ENCODE data around the gene LRRC3B.

LRRC3B gene

GRCh38 chr3:26631390-26631738, 8.8 kb downstream of the LRRC3B start:
- Histone ChIP-seq H3K27me3 (ENCODE audit: insufficient read depth, low read depth) (no peaks in the 10 kb centered on the region), H3K4me3 (IDR thresholded peaks at IDR 0.05; ENCODE audit: insufficient read depth, low read depth, low read length) (no peak overlapping the region), H4K20me1 (ENCODE audit: insufficient read depth) (no peaks in the 10 kb centered on the region), H3K4me1 (ENCODE audit: low read depth, poor library complexity, severe bottlenecking) (no peaks in the 10 kb centered on the region), H3K9ac (no peak overlapping the region), H3K4me2 (no peak overlapping the region), H2AFZ (ENCODE audit: low read depth) (no peak overlapping the region), H3K36me3 (ENCODE audit: insufficient read depth) (no peaks in the 10 kb centered on the region), H3K79me2 (ENCODE audit: insufficient read depth, low read depth) (no peaks in the 10 kb centered on the region), H3K27ac (no peak overlapping the region)
- no peak for TF ChIP-seq CTCF (conservative IDR thresholded peaks at IDR 0.05; ENCODE audit: low read depth, low read length)

GRCh38 chr3:26634601-26635000, 12.0 kb downstream of the LRRC3B start:
- Histone ChIP-seq H4K20me1 (ENCODE audit: insufficient read depth) (no peaks in the 10 kb centered on the region), H3K4me1 (ENCODE audit: low read depth, poor library complexity, severe bottlenecking) (no peaks in the 10 kb centered on the region), H3K27ac (no peak overlapping the region), H3K9ac (no peak overlapping the region), H3K4me2 (no peak overlapping the region), H3K79me2 (ENCODE audit: insufficient read depth, low read depth) (no peaks in the 10 kb centered on the region), H3K4me3 (IDR thresholded peaks at IDR 0.05; ENCODE audit: insufficient read depth, low read depth, low read length) (no peak overlapping the region), H3K27me3 (ENCODE audit: insufficient read depth, low read depth) (no peaks in the 10 kb centered on the region), H3K36me3 (ENCODE audit: insufficient read depth) (no peaks in the 10 kb centered on the region), H2AFZ (ENCODE audit: low read depth) (no peak overlapping the region)
- no peak for TF ChIP-seq CTCF (conservative IDR thresholded peaks at IDR 0.05; ENCODE audit: low read depth, low read length)

GRCh38 chr3:26636096-26636727, 13.6 kb downstream of the LRRC3B start:
- no peaks in the 10 kb centered on the region for H4K20me1 ChIP-seq (ENCODE audit: insufficient read depth)
- no peak overlapping the region for H3K4me2 ChIP-seq
- H3K27ac ChIP-seq = no peak overlapping the region
- no peak overlapping the region for H2AFZ ChIP-seq (ENCODE audit: low read depth)
- H3K79me2 ChIP-seq (ENCODE audit: insufficient read depth, low read depth) = no peaks in the 10 kb centered on the region
- H3K4me1 ChIP-seq (ENCODE audit: low read depth, poor library complexity, severe bottlenecking) = no peaks in the 10 kb centered on the region
- H3K4me3 ChIP-seq (IDR thresholded peaks at IDR 0.05; ENCODE audit: insufficient read depth, low read depth, low read length) = no peak overlapping the region
- no peak overlapping the region for H3K9ac ChIP-seq
- H3K36me3 ChIP-seq (ENCODE audit: insufficient read depth) = no peaks in the 10 kb centered on the region
- no peak for TF ChIP-seq CTCF (conservative IDR thresholded peaks at IDR 0.05; ENCODE audit: low read depth, low read length)
- H3K27me3 ChIP-seq (ENCODE audit: insufficient read depth, low read depth) = no peaks in the 10 kb centered on the region

DNA sequence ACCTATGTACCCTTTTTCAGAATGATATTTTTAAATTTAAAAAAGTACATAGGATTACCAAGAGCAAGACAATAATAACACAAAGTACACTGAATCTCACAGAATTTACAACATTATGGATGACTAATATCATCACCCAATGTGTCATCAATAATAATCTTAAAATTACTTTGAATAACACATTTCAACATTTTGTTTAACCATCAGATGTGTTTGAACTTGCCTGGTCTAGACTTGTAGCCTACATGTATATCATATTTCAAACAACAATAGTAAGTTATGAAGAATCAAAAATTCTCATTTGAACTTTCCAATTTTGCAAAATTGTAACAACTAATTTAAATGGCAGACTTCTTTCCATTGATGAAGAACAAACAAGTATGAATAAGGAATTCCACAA, 15.1 kb downstream of the LRRC3B start:
- no peaks in the 10 kb centered on the region for H3K36me3 ChIP-seq (ENCODE audit: insufficient read depth)
- no peaks in the 10 kb centered on the region for H3K79me2 ChIP-seq (ENCODE audit: insufficient read depth, low read depth)
- no peaks in the 10 kb centered on the region for H3K4me1 ChIP-seq (ENCODE audit: low read depth, poor library complexity, severe bottlenecking)
- no peak overlapping the region for H3K4me2 ChIP-seq
- H4K20me1 ChIP-seq (ENCODE audit: insufficient read depth) = no peaks in the 10 kb centered on the region
- H3K27ac ChIP-seq = no peak overlapping the region
- TF ChIP-seq CTCF (conservative IDR thresholded peaks at IDR 0.05; ENCODE audit: low read depth, low read length) = no peak
- H3K4me3 ChIP-seq (IDR thresholded peaks at IDR 0.05; ENCODE audit: insufficient read depth, low read depth, low read length) = no peak overlapping the region
- no peaks in the 10 kb centered on the region for H3K27me3 ChIP-seq (ENCODE audit: insufficient read depth, low read depth)
- no peak overlapping the region for H2AFZ ChIP-seq (ENCODE audit: low read depth)
- H3K9ac ChIP-seq = no peak overlapping the region
